NK-92 (cell line): ENCODE measurements around the gene MYBPC3.

ENCODE experiments used
- DNase-seq: peaks from one replicate; lab custom pipeline; 2025; ENCODE audit not compliant: unreplicated experiment; lab: John Stamatoyannopoulos, UW

Gene MYBPC3

DNA sequence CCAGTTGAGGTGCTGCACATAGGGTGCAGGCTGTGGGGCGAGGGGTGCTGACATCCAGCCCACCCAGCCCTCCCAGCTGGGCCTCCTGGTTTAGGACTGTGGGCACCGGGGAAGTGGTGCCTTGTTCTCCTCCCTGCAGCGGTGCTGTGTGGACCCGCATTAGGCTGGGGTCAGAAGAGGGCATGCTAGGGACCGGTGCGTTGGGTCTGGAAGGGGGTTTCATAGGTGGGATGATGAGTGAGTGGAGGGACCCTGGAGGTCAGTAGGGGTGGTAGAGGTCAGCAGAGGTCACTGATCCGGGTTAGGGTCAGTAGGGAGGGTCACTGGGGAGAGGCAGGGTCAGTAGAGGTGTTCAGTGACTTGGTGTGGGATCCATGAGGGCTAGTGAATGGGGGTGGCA lies 6.7 kb upstream of the MYBPC3 start:
- DNase-seq = no peak

DNA sequence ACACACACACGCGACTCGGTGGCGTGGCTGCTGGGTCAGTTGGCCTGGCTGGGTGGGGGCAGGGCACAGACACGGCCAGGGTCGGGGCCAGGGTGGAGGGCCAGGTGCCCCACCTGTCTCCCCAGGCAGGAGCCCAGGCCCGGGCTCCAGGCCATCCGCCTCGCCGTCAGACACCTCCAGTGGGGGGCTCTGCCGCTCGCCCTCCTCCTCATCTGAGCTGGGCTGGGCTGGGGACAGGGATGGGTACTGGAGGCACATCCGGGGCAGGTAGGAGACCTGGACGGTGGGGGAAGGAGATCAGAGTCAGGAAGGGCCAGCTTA lies 6.2 kb upstream of the MYBPC3 start:
- DNase-seq = no peak

DNA sequence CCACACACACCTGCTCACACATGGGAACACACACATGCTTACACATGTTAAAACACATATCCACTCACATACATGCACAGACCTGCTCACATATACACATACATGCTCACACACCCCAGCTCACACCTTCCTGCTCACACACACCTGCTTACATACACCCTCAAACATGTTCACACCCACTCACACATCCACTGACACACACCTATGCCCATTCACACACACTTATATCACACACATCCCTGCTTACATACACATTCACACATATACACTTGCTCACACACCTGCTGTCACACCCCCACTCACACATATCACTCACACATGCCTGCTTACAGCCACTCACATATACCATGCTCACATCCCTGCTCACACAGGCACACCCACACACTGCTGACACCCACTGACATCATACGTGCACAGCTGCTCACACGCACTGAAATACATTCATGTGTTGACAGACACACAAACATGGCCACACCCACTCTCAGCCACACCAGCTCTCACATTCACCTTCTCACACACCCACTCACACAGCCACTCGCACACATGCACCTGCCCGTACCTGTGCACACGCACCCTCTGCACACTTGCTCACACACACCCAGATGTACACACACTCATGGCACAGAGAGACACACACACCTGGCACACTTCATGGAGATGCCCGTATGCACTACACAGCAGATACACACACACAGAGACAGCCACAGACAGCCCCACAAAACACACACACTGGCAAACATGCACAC lies 5.7 kb upstream of the MYBPC3 start:
- no peak for DNase-seq

DNA sequence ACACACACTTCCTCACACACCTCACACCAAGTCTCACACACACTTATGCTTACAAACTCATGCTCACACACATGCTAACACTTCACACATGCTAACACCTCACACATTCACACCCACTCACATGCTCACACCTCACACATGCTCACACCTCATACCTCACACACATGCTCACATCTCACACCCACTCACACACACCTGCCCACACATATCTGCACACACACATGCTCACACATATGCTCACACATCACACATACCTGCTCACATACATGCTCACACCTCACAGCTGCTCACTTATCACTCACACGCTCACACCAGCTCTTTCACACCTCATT lies 4.5 kb upstream of the MYBPC3 start:
- DNase-seq = no peak

DNA sequence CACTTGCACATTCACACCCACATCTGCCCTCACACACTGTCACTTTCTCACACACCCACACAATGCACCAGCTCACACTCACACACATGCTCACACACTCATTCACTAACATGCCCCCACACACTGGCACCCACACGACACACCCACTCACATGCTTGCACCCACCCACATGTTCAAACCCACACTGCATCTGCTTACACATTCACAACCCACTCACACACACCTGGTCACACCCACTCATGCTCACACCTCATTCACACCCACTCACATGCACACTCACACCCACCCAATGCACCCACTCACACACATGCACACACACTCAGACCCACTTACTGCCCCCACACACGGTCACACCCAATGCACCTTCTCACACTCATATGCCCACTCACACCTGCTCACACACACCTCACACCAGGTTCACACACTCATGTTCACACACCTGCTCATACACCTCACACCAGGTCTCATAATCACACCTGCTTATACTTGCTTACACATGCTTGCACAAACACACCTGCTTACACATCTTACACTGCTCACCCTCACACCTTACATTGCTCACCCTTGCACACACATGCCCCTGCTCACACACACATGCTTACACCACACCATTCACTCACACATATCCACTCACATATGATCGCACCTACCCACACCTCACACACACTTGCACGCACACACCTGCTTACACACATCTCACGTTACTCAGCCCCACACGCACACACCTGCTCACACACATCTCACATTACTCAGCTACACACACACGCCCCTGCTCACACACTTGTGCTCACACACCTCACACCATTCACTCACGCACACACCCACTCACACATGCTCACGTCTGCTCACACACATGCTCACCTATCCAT lies 3.9 kb upstream of the MYBPC3 start:
- DNase-seq = no peak

DNA sequence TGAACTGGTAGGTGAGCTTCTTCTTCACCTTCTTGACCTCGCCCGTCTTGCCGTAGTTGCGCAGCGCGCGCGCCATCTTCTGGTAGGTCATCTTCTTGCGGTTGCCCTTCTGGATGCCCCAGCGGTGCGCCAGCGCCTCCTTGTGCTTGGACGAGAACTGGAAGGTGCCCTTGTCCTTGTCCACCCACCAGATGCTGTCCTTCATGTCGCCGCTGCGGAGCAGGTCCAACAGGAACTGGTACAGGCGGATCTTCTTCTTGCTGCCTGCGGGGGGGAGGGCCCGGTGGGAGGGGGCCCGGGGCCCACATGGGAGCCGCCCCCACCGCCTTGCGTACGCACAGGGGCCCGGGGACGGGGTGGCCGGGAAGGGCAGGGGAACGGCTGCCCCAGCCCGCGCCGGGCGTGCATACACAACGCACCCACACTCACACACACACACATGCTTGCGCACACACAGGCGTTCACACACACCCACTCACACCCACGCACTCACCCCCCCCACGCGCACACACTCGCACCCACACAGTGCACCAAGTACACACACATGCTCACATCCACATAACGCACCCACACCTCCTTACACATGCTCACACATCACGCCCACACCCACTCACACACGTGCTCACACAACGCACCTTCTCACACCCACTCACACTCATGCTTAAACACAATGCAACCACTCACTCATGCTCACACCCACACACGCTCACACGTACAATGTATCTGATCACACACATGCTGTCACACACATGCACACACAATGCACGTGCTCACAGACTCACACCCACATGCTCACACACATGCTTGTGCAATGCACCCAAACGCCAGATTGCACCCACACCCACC lies 3.0 kb upstream of the MYBPC3 start:
- no peak for DNase-seq

DNA sequence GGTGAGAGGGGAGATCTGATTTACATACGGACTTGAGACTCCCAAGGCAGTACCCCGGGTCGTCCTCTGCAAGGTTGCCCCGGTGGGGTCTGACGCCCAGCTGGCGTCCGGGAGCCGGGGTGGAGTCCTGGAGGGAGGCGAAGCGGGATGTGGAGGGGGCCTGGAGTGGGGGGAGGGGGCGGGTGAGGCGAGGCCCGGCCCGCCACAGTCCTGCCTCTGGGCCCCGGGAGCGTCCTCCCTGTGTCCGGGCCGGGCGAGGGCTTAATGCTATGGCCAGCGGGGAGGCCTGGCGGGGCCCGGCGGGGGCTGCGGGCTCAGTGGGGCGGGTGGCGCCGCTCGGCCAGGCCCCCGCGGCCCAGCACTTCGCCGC lies 2.4 kb upstream of the MYBPC3 start:
- no peak for DNase-seq

DNA sequence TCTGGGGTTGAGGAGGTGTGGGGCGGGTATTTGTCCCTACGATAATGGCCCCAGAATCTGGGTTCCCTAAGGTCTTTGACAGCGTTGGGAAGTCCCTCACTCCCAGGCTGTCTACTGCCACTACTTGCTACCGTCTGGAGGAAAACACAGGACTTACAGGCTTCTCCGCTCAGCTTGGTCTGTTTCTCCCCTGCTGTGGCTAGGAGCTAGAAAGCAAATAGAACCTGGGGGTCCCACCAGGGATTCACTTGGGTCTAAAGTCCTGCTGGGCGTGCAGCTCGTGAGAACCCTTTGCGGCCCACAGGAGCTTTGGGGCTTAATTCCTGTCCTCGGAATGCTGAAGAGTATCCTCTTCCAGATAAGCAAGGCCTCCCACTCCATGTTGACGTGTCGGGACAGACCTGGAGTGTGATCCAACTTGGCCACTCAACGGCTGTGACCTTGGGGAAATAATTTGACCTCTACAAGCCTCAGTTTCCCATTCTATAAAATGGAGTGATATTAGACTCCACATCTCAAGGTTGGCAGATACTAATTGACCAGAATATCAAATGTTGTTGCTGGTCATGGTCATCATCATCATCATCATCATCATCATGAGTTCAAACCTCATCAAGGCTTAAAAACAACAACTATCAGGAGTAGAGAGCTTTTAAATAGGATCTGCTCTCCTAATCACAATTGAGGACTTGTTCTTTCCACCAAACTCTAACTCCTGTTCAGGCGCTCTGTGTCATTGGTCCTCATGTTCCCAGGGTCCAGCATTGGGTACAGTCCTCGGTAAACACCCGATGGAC lies 1.7 kb upstream of the MYBPC3 start:
- DNase-seq = no peak

DNA sequence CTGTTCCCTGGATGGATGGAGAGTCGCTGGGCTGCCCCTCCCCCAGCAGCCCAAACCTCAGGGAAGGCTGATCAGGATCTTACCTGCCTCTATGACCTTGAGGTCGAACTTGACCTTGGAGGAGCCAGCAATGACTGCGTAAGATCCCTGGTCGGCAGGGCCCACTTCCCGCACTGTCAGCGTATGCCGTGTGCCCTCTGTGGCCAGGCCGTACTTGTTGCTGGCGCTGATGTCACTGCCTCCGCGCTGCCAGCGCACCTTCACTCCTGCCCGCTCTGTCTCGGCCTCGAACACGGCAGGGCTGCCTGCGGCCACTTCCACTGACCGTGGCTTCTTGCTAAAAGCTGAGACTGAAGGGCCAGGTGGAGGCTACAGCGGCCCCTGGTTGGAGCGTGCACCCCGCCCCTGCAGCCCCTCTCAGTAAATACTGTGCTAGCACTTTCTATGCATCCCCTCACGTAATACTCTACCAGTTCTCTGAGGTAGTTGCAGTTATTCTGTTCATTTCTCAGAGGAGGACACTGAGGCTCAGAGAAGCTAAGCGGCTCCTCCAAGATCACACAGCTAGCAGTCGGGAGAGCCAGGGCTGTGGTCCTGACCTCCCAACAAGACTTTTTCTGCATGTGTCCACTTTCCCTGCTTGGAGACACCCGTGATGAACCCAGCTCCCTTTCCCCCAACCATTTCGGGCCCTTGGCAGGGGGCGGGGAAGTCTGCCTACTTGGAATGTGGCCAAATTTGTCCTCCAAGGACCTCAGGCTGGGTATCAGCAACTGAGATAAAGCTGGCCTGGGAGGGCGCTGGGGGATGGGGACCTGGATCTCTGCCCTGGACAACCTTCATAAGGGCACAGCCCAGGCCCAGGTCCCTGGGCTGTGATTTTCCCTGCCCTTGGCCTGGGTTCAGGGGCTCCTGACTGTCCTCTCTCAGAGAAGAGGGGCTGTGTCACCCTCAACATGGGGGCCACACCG lies 1.1 kb downstream of the MYBPC3 start:
- DNase-seq = no peak

DNA sequence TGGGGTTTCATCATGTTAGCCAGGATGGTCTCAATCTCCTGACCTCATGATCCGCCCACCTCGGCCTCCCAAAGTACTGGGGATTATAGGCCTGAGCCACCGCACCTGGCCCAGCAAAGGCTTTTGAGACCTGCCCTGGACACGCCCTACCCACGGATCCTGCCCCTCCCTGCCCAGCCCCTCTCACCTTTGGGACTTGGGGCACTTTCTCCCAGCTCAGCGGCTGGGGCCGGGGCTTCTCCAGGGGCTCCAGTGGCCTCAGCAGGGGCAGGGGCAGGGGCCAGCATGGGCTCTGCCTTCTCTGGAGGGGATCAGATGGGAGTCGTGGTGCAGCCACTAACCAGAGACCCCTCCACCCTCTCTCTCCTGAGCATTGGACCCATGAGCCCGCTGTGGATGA lies 2.2 kb downstream of the MYBPC3 start:
- no peak for DNase-seq

DNA sequence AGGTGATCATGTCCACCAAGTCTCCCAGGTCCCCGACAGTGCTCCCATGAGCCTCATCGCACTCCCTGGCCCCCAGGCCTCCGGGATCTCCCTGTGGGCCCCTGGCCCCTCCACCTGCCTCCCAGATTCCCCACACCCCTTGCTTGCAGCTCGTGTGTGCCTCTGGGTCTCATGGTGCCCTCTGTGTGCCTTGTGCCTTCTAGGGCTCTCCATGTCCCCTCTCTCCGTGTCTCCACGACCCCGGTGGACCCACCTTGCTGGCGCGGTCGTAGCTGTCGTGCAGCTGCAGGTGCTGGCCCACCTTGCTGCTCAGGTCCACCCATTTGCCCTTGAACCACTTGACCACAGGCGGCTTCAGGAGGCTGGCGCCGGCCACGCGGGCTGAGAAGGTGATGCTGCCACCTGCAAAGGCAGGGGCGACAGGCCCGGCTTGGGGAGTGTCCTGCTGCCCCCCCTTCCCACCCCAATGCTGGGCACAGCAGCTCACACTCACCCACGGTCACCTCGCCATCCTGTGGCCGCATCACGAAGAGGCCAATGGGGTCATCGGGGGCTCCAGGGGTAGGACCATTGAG lies 2.9 kb downstream of the MYBPC3 start:
- DNase-seq = no peak

DNA sequence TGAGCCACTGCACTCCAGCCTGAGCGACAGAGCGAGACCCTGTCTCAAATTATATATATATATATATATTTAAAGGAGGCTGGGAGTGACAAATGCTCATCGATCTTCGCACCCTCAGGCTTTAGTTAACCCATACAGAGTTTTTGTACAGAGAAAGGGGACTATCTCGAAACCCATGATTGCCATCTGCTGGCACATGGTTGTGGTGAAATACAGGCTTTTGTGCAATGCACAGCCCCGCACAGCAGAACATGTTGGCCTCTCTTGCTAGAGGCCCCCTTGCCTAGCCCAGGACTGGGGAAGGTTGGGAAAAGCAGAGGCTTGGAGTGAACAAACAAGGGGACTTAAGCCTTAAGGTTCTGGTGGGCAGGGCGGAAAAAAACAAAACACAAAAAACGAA lies 3.6 kb downstream of the MYBPC3 start:
- no peak for DNase-seq

DNA sequence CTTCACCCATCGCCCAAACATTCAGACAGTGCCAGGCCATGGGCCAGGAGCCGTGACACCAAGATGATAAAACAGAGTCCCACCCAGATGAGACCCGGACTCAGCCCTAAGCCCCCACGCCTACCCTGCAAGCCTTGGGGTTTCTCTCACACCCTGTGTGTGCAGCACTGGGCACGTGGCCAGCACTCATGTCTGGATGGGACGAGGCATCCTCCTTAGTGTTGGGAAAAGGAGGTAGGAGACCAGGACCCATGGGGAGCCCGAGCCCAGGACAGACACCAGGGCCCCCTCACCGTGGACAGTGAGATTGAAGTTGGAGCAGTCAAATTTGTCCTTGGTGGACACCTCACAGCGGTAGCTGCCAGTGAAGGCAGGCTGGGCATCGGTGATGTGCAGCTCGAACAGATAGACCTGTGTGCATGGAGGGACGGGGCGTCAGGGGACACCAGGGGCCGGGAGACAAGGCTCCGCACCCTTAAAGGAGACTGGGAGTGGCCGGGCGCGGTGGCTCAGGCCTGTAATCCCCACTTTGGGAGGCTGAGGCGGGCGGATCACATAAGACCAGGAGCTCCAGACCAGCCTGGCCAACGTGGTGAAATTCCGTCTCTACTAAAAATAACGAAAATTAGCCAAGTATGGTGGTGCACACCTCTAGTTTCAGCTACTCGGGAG lies 4.2 kb downstream of the MYBPC3 start:
- DNase-seq = no peak

DNA sequence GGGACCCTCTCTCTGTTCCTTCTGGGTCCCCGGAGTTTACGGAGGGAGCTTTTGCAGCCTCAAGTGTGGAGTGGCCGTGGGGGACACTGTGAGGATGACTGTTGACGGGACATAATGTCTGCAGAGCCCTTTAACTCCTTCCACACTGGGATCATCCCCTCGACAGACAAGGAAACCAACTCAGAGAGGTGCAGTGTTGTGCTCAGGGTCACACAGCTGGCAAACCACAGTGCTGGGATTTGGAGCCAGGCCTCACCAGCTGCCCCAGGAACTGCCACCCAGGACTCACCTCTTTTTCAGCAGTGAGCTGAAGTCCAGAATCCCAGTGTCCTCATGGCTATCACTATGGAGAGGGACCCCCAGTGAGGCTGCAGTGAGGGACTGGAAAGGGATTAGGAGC lies 5.4 kb downstream of the MYBPC3 start:
- no peak for DNase-seq

DNA sequence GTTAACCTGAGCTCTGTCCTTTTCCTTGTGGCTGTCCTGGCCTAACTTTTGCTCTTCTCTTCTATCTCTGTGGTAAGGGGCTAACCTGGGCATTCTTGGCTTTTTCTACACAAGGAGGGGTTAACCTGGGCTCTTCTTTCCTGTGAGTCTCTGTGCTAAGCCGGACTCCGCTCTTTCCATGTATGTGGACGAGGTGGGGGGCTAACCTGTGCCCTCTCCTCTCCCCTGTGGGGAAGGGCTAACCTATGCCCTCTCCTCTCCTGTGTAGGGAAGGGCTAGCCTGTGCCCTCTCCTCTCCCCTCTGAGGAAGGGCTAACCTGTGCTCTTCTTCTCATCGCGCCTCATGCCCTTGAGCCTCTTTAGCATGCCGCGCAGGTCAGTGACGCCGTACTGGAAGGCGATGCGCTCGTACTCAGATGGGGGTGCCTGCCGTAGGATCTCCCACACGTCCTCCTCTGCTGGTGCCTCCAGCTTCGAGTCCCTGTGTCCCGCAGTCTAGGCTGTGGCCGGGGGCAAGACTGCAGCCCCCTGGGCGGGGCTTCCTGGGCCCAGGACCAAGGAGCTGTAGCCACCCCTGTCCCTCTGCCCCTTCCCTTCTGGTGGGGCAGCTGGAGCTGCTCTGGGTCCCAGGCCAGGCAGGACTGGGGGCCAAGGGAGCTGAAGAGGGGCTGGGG lies 6.5 kb downstream of the MYBPC3 start:
- no peak for DNase-seq

DNA sequence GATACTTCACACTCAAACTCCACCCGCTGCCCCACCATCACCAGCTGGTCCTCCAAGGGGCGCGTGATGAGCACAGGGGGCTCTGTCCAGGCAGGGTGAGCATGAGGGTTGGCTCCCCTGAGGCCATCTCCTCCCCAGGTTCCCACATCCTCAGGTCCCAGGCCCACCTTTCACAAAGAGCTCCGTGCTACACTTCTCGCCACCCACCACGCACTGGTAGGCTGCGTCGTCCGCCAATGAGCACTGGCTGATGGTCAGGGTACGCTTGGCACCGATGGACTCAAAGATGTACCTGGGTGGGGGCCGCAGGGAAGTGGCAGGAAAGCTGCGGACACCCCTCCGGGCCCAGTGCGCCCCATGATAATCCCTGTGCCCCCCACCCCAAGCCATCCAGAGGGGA lies 9.6 kb downstream of the MYBPC3 start:
- no peak for DNase-seq

DNA sequence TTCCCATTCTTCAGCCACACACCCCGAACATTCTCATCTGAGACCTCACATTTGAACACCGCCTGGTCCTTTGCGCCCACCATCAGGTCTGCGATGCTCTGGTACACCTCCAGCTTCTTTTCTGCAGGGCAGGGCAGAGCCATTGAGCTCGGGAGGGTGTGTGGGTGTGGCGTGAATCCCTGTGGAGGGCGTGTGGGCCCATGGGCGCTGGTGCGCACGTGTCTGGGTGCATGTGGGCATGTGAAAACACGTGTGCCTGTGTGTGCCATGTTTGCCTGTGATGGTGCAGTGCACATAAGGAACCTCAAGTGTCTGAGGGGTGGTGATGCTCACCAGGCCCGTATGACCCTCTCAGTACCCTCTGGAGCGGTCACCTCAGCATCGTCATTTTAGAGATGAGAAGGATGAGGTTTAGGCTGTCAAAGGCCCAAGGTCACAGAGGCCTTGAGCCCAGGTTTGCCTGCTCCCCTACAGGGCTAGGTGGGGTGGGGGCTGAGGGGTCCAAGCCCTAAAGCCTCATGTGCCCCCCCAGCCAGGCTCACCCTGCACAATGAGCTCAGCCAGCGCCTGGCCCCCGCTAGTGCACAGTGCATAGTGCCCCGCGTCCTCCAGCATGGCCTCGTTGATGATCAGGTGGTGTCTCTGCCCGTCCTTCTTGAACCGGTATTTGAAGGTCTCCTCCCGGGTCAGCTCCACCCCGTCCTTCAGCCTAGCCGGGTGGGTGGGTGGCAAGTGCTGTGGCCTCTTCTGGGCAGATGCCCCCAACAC lies 10.3 kb downstream of the MYBPC3 start:
- DNase-seq = no peak
